ENCODE measurements around the gene GET3.

DNA sequence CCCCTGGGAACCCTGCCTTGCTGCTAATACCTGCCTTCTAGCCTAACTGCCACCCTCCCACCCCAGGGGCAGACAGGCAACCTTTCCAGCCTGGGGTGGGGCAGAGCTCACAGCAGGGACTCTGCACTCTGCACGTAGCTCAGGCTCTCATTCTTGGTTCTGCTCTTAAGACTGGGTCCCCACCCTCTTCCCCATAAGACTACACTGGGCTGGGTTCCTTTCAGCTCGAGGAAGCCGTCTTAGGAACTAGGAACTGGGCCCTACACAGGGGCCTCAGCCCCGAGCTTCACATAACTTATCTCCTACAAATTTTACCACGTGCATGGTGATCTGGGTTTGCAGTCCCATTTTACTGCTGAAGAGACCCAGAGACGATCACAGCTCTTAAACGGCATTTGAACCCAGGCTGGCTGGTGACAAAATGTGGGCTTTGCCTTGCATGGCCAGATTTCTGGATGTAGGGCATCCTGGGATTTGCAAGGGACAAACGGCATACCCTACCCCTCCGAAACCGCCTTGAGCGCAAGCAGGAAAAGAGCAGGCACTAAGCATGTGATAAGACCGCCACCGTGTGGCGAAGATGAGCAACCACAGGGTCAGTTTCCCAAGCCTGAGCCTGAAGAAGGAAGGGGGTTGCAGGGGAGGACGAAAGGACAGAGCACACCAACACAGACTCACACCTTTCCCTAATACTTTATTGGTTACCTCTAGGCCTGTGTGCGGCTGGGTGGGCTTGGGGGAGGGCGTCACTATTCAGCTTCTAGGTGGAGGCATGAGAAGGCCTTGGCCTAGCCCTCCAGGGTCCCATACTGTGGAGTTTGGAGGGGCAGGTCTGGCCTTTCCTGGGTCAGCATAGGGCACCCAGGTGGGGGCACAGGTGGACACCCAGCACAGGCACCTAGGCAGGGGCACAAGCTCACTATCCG is 59.1 kb downstream of the GET3 start:
- TF ChIP-seq GABPA (IDR thresholded peaks at IDR 0.05; ENCODE audit: low read depth) (no peak), NFIC (IDR thresholded peaks at IDR 0.05; ENCODE audit: borderline replicate concordance) (no peak), YY1 (IDR thresholded peaks at IDR 0.05; ENCODE audit: low read depth) (no peak), EP300 (IDR thresholded peaks at IDR 0.05; ENCODE audit: borderline replicate concordance in 1 of 2, low read depth in 1 of 2, low read length in 1 of 2) (no peak), POLR2AphosphoS5 (IDR thresholded peaks at IDR 0.05; ENCODE audit: low read depth, low read length) (peak; percentile 44; the same call in 1 of the 2 replicates), FOSL2 (IDR thresholded peaks at IDR 0.05; ENCODE audit: borderline replicate concordance, low read depth) (no peak), SIN3A (IDR thresholded peaks at IDR 0.05; ENCODE audit: borderline replicate concordance, low read depth, low read length) (no peak), SMC3 (IDR thresholded peaks at IDR 0.05; ENCODE audit: low read depth, low read length) (peak; percentile 95), RAD21 (IDR thresholded peaks at IDR 0.05; ENCODE audit: low read length) (peak; percentile 99), NRF1 (IDR thresholded peaks at IDR 0.05; ENCODE audit: low read depth, low read length) (no peak)
- TF ChIP-seq, protein P1, sequence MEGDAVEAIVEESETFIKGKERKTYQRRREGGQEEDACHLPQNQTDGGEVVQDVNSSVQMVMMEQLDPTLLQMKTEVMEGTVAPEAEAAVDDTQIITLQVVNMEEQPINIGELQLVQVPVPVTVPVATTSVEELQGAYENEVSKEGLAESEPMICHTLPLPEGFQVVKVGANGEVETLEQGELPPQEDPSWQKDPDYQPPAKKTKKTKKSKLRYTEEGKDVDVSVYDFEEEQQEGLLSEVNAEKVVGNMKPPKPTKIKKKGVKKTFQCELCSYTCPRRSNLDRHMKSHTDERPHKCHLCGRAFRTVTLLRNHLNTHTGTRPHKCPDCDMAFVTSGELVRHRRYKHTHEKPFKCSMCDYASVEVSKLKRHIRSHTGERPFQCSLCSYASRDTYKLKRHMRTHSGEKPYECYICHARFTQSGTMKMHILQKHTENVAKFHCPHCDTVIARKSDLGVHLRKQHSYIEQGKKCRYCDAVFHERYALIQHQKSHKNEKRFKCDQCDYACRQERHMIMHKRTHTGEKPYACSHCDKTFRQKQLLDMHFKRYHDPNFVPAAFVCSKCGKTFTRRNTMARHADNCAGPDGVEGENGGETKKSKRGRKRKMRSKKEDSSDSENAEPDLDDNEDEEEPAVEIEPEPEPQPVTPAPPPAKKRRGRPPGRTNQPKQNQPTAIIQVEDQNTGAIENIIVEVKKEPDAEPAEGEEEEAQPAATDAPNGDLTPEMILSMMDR (IDR thresholded peaks at IDR 0.05) = peak; percentile 87
- TF ChIP-seq, protein P2, sequence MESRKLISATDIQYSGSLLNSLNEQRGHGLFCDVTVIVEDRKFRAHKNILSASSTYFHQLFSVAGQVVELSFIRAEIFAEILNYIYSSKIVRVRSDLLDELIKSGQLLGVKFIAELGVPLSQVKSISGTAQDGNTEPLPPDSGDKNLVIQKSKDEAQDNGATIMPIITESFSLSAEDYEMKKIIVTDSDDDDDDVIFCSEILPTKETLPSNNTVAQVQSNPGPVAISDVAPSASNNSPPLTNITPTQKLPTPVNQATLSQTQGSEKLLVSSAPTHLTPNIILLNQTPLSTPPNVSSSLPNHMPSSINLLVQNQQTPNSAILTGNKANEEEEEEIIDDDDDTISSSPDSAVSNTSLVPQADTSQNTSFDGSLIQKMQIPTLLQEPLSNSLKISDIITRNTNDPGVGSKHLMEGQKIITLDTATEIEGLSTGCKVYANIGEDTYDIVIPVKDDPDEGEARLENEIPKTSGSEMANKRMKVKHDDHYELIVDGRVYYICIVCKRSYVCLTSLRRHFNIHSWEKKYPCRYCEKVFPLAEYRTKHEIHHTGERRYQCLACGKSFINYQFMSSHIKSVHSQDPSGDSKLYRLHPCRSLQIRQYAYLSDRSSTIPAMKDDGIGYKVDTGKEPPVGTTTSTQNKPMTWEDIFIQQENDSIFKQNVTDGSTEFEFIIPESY (IDR thresholded peaks at IDR 0.05; ENCODE audit: borderline replicate concordance, low read depth) = no peak
- TF ChIP-seq, protein P3, sequence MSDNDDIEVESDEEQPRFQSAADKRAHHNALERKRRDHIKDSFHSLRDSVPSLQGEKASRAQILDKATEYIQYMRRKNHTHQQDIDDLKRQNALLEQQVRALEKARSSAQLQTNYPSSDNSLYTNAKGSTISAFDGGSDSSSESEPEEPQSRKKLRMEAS (IDR thresholded peaks at IDR 0.05; ENCODE audit: low read depth) = no peak
